ENCODE measurements around the gene CNPY3.

DNA sequence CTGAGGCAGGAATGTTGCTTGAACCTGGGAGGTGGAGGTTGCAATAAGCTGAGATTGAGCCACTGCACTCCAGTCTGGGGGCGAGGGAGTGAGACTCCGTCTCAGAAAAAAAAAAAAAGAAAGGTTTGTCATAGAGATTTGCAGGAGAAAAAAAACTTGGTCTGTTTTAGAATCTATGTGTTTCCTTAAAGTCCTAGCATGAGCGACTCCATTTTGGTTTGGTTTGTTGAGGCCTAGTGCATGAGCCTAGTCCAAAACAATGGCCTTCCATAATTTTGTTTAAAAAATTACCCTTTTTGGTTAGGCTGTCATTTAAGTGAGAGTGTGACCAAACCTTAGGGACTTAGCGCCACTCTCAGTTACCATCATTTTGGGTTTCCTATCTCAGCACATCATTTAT lies 23.1 kb downstream of the CNPY3 start:
- TF ChIP-seq POLR2A (IDR thresholded peaks at IDR 0.05; ENCODE audit: low read depth, low read length), result no peak
- TF ChIP-seq POLR2AphosphoS5 (IDR thresholded peaks at IDR 0.05; ENCODE audit: low read depth, low read length), result no peak
- no peak for TF ChIP-seq TAF1 (IDR thresholded peaks at IDR 0.05; ENCODE audit: low read depth, low read length)
- no peak for TF ChIP-seq SPI1 (IDR thresholded peaks at IDR 0.05; ENCODE audit: low read depth, low read length)
